Activated CD8-positive, alpha-beta memory T cell treated with anti-CD3 and anti-CD28 coated beads, Interleukin-2, amount 50 U/mL, for 1 hour (primary cell): ENCODE data around the gene ZNF777.

Experiments used
- DNase-seq: peaks from one replicate; pipeline ENCODE4 v3.0.0-alpha.2; 2020; ENCODE audit errors: extremely low read depth

Gene ZNF777

DNA sequence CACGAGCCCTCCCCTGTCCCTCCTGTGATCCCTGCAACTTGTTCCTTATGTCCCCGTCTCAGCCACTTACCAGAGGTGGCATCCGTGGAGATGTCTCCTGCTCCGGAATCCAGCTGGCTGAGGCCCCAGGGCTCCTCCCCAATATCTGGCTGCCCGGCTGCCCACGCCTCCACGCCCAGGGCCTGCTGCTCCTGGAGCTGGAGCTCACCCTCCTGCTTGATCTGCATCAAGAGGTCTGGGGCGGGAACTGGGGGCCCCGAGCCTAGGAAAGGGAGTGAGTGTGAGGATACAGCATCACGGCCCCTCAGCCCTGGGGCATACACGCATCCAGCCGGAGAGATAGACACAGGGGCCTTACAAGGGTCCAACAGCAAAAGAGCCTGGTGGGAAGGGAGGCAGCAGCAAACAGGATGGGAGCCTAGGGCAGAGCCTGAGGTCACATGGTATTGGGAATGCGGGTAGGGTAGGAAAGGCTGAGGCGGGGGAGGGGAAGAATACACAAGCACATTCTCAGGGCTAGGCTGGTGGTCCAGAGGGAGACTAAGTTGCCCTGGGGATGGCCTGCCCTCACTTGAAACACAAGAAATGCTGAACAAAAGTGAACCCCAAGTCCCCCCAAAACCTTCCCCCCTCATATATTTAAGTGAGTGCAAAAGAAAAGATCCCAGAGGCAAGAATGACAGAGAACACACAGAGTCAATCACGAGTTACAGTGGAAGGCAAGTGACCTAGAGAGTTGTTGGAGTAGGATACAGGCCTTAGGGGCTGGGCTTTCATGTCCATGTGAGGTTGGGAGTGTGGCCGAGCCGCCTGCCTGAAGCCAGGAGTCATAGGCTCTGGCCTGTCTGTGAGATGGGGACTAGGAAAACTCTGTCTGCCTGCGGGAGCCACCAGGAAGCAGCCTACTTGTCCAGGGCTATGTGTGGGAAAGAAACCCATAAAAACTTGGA, 16.9 kb upstream of the ZNF777 start:
- no peak for DNase-seq

DNA sequence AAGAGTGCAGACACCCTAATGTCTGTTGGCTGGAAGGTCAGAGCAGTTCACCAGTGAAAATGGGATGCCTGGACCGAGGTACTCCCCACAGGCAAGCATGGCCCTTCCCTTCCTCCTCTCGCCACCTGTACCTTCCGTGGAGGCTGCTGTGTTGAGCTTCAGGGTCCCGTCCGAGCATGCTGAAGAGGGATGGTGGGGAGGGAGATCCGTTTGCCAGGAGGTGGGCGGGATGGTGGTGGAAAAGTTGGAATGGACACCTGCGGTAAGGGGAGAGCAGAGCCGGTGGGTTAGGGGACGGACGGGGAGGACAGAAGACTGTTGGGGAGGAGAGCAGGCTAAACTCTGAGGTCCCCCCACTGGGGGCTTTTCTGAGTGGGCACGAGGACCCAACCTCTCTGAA, 15.9 kb upstream of the ZNF777 start:
- no peak for DNase-seq

DNA sequence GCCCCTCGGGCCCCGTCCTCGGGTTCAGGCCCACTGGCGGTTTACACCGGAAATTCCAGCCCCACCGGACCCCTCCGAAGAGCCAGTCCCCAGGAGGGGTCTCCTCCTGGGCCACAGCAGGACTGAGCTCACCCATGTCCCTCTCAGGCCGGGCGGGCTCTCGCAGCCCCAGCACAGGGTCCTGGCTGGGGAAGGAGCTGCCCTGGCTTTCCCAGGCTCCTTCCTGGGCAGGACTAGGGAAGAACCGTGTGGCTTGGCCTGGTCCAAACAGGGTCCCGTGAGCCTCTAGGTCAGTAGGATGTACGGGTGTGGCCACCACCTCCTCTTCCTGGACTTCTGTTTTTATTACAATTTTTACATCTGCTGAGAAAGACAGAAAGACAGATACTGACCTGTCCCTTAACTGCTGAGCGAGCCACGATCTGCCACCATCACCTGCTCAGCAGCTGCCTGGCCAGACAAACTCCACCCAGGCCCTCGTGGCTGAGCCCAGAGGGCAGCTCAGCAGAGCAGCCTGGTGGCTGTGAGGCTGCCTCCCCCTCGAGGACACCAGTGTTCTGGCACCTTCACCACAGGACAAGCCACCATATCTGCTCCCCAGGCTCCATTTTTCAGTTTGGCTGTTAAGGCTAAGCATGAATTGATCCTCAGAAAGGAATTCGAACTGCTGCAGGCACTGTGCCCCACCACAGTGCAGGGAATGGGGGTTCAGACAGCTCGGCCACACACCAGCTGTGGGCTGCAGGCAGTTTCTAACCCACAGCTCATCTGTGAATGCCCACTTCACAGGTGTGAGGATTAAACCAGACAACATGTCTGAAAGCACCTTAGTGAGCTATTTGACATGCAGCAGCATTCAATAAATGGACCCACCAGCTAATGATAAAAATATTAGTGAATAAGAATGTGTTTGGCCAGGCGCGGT, 14.5 kb upstream of the ZNF777 start:
- no peak for DNase-seq

DNA sequence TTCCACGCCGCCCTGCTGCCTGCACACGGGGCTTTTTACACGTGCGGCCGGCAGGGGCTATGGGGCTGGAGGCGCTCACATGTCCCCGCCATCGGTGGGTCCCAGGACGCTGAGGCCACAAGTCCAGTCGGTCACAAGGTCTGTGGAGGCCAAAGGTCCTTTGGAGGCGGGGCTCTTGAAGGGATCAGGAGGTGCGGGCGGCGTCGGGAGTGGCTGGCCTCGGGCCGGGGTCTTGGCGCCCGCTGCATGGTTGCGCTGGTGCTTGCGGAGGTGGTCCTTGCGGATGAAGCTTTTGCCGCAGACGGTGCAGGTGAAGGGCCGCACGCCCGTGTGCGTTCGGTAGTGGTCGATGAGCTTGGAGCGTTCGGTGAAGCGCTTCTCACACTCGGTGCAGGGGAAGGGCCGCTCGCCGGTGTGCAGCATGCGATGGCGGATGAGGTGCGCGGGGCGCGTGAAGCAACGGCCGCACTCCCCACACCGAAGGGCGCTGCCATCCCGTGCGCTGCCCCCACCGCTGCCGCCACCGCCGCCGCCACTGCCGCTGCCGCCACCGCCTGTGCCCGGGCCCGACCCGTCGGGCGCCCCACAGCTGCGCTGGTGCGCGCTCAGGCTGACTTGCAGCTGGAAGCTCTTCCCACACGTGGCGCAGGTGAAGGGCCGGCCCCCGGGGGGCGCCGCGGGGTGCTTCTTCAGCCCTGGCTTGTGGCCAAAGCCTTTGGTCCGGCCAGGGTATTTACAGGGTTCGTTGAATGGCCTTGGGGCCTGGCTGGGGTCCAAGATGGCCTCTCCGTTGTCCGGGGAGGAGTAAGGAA, 13.7 kb upstream of the ZNF777 start:
- no peak for DNase-seq

DNA sequence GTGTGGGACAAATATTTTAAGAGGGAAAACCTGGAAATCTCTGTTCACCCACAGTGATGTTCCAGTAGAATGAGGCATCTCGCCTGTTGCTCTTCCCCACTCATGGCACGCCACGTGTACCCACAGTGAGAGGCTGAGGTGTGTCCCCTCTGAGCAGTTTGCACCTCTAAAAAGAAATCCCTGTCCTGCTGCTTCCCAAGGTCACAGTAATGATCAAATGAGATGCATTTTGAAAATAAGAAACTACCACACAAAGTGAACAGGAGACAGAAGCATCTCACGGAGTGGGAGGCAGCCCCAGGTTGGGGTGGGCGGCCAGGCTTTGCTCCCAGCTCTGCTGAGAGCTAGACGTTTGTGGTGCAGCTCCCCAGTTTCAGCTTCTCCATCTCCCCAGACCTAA, 12.4 kb upstream of the ZNF777 start:
- DNase-seq = no peak

DNA sequence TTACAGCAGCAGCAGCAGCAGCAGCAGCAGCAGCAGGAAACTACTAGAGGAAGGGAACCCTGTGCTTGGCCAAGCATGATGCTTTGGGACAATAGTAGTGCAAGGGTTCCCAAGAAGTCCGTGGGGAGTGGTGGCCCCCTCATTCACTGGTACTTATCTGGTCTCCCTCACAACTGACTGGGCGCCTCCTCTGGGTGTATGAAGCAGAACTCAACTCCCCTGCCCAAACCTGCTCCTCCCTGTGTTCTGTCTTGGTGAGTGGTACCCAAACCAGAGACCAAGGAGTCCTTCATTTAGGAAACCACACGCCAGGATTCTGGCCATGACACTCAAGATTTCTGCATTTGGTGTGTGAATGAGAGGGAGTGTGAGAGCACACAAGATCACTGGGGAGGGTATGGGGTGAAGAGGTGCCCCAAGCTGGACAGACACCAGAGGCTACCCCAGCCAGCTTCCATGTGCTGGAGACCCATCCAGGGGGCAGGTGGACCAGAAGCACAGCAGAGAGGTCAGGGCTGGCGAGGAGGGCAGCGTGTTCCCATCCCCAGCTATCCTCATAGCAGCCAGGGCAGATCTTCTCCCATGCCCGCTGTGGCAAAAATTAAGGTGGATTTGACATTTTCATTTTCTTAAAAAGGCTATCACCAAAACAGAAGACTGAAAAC, 10.6 kb upstream of the ZNF777 start:
- DNase-seq = no peak

DNA sequence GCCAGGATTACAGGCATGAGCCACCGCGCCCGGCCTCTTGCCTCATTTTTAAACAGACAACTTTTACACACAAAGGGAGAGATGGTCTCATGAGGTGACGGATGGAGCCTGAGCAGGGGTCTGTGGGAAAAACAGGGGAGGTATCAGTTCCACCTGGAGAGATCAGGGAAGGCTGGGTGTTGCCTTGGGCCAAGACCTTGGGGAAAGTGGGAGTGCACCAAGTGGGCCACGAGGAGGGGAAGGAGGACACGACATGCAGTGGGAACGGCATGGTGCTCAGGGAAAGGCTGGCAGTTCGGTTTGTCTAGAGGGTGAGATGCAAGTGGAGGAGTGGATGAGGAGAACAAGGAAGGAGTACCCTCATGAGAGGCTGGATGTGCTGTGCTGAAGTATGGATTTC, 8.9 kb upstream of the ZNF777 start:
- no peak for DNase-seq

DNA sequence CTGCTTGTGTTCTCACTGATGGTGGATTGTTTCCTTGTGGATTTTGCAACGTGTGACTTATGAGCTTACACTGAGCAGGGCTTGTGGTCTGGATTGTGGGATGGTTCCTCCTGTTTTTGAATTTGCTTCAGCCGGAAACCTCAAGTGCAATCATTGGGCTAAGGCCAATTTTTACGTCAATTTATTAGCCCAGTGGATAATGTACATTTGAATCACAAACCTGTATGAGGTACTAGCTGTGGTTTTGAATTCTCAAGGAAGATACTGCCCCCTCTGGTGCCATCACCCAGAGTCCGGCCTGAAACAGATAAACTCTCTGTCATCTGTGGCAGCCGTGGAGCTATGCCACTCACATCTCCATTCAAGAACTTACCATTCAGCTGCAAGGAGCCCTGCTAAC, 7.3 kb upstream of the ZNF777 start:
- no peak for DNase-seq

DNA sequence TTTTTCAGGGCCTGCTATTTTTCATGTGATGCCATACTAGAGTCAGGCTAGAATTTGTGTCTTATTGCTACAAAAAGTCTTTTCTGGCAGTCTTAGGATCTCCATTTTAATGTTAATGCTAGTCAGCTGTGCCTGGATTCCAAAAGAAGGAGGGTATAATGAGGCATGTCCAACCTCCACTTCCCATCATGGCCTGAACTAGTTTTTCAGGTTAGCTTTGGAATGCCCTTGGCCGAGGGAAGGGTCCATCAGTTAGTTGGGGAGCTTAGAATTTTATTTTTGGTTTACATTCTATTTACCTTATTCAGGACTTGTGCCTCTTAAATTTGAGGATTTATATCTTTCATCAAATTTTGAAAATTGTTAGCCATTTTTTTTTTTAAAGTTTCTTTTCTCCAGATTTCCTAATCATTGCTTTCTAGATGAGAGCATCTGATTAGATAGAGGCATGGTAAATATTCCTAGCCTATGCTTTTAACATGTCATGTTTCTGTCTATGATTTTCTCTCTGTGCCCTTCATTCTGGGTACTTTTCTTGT, 6.5 kb upstream of the ZNF777 start:
- no peak for DNase-seq

DNA sequence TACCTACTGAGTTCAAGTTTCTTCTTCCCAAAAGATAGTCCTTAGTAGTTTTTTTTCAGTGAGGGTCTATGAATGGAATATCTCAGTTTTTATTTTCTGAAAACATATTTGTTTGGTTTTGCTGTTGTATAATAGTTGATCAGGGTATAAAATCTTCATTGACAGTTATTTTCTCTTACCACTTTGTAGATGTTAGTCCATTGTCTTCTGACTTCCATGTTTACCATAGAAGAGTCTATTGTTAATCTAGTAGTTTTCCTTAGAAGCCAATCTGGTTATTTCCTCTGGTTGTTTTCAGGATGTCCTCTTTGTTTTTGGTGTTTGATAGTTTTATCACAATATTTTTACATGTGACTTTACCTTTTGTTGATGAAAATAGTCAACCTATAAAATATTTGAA, 5.5 kb upstream of the ZNF777 start:
- no peak for DNase-seq

DNA sequence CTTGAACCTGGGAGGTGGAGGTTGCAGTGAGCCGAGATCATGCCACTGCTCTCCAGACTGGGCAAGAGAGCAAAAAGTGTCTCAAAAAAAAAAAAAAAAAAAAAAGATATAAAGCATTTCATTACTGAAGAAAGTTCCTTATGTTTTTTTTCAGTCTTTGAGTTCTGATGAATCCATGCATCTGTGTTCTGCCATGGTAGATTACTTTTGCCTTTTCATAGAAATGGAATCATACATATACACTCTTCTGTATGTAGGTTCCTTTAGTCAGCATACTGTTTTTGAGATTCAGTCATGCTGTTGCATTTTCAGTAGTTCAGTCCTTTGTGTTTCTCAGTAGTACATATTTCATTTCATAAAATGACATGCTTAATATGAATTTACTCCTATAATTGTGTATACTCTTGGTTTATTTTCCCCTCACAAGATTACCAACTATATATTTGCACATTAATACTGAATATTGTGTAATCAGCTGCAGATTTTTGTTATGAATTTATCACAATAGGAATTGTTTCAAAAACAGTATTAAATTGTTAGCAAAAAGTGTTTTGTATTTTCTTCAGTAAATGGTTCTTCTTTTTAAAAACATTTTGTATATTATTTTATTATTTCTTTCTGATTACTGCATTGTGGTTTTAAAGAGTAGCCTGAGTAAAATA, 2.8 kb upstream of the ZNF777 start:
- no peak for DNase-seq

DNA sequence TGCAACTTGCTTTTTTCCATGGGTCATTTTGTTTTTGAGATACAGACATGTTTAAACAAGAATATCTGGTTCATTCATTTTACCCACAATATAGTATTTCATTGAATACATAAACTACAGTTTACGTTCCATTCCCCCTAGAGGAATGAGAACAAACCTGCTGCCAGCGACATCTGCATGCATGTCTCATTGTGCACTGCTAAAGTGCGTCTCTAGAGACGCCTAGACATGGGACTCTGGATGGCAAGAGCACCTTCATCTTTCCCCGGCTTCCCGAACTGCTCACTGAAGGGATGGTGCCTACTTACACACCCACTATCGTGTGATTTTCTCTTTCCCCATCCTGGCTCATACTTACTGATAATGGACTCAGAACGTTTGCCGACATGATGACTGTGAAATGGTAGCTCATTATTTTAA, 1.2 kb upstream of the ZNF777 start:
- DNase-seq = no peak

DNA sequence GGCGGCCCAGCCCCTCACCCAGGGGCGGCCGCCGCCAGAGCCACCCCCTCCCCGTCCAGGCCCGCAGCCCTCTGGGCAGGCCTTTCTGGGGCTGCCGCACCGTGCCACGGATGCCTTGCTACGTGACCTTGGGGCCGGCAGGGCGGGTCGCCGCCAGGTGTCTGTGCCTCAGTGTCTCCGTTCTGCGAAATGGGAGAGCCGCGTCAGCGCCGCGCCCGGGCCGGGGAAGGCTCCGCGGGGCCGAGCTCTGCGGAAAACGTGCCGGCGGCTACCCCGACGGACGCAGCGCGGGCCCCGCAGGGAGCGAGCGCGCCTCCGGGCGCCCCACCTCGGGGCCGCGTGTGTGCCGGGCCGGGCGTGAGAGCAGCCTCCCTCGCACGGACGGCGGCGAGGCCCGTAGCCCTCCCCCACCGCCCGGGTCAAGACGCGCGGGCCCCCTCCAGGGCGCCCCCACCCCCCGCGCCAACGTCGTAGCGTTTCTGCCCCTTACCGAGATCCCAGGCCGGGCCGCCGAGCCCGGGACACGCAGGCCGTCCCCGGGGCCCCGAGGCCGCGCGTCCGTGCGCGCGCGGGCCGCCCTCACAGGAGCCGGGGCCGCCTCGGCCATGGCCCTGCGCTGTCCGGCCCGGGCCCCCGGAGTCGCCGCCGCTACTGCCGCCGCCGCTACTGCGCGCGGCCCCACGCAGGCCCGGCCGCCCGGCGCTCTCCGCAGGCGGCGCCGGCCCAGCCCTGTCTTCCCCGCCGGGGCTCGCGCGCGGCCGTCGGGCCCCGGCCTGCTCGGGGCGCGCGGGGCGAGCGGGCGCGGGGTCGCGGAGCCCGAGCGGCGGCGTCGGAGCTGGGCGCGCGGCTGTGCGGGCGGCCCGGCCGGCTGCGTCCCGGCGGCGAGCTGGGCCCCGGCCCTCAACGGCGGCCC, 1.1 kb downstream of the ZNF777 start:
- no peak for DNase-seq

DNA sequence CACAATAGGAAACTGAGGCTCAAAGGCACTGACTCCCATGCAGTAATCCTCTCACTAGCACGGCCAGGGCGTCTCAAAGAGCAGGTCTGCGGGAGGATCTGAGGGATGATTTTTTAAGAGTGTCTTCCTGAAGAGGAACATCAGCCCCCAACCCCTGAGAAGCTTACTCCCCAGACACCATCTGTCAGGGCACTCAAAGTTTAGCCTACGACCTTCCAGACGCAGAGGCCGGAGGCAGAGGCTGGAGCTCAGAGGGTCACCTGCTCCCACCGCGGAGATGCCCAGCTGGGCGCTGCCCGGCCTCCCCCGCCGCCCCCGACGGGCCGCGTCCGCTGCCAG, 1.7 kb downstream of the ZNF777 start:
- DNase-seq = no peak

DNA sequence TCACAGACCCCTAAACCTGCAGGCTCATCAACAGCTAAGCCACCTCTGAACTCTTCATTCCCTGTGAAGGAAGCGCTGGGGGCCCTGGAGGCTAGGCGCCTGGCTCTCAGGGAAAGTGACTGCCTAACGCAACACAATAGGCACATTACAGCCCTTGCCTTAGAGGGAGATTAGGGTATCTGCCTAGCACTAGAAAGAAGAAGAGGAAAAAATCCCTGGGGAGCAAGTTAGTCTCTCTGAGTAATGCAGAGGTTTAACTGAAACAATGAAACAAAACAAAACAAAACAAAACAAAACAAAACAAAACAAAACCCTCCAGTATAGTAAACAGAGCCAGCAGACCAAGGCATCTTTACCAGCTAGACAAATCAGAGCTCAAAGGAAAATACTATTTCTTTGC, 2.6 kb downstream of the ZNF777 start:
- DNase-seq = no peak

DNA sequence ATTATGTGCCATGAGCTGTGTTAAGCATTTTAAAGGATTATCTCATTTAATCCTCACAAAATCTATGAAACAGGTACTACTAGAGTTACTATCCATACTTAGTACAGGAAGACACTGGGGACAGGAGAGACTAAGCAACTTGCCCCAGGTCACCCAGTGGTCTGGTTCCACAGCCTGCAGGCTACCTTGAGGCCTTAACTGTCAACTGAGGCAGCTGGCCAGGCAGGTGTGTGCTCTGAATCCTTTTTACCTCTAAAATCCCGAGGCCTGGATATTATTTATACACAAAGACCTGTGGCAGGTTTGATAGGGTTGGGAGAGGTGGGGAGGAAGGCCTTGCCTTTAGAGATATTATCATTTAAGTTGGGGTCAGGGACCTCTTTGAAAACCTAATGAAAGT, 3.1 kb downstream of the ZNF777 start:
- no peak for DNase-seq

DNA sequence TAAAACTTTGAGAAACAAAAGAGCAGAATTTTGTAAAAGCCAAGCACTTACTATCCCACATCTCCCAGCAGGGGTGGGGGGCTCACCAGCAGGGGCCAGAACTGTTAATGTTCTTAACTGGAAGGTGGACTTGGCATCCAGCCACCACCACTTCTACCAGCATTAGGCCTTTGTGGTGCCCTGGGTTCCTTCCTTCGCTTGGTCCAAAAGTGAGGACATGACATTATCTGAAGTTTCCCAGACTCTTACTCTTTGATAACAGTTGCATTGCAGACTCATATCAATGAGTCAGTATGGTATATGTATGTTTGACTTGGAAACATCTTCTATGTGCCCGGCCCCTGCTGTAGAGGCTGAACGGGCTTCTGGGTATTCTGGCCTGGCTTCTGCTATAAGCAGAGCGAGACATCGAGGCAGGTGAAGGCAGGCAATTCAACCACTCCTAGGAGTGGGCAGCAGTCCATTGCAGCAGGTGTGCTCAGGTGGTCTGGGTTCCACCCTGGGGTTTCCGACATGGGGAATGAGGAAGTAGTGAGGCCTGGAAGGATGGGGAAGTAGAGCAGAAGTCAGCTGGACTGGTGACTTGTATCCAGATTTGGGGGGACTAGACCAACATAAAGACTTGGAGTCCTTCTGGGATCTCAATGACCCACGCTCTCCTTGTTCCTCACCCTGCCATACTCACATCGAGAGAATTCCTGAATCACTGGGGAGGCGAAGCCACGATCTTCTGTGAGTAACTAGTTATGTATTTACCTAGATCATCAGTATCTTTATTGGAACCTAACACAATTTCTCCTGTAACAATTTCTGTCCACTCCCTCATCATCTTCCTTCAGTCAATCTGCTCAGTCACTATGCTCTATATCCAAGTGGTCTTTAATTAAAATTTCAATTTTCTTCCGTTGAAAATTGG, 4.1 kb downstream of the ZNF777 start:
- no peak for DNase-seq

DNA sequence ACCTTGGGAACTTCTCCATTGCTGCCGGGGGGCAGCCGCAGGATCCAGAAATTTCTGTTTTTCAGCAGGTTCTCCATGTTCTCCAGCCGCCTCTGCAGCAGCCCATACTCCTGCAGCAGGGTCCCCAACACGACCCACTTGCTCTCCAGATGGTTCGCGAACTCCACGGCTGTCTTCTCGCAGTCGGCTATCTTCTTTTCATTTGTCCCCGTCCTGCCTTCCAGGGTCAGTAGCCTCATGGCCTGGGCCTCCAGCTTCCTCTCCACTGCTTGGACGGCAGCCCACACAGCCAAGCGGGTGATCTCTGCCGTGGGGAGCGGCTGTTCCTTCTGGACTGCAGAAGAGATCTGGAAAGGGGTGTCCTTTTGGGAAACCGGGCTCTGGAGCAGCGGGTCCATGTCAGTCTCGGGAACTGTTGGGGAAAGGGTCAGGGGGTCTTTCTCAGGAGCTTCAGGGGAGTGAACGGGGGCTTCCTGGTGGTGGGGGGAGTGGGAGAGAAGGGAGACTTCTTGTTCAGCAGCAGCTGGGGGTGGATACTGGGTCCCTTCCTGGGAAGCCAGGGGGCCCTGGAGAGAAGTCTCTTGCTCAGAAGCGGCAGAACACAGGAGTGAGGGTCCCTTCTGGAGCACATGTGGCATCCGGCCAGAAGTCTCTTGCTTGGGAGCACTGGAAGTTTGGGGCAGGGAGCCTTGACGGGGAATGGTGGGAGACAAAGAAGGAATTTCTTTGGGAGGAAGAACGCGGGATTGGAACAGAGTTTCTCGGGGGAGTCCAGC, 5.5 kb downstream of the ZNF777 start:
- no peak for DNase-seq
